HCT116 (cell line): Measurements from ENCODE around the gene SKA2. TPM values are rescaled to one million over a fixed set of nuclear protein-coding genes. Genes with fewer than 3 reads are reported as not detected.

Experiments used
- ATAC-seq: fragments of 200-7000 bp; cut with Tn5 transposase; 2 replicates; pipeline ENCODE4 v1.9.1; 2020; ENCODE audit warnings: mild to moderate bottlenecking, moderate library complexity
- BruUV-seq: library from RNA; stranded (reverse); fragments of 400-500 nt; replicated peaks from 2 replicates; lab custom pipeline; 2021; lab: Mats Ljungman, UMichigan
- CTCF ChIA-PET: fragments of 300-600 bp; sonication (Branson Sonifier 250); formaldehyde crosslinking; loops from one replicate; lab custom pipeline; 2021; ENCODE audit warnings: antibody characterized with exemption; lab: Charles Lee
- POLR2A ChIA-PET: fragments of 300-600, 350-600 bp; sonication (Branson Sonifier 250); formaldehyde crosslinking; loops from one replicate; lab custom pipeline; 2021; ENCODE audit warnings: antibody characterized with exemption; lab: Charles Lee
- RAD21 ChIA-PET, 2 experiments: fragments of 300-600 bp; sonication (Branson Sonifier 250); formaldehyde crosslinking; loops; one replicate each; lab custom pipeline; 2023; ENCODE audit warnings: low total read pairs in 2 of 2; ENCODE audit not compliant: uncharacterized antibody in 2 of 2, unreplicated experiment in 2 of 2, low non-redundant PET in 1 of 2; lab: Charles Lee
- DNase-seq: peaks from one replicate; pipeline ENCODE4 v3.0.0-alpha.2; 2010; ENCODE audit warnings: low read depth, low spot score
- H2AFZ ChIP-seq: fragments of 200-600 bp; shearing (Covaris generic), sonication (generic); 2 replicates; pipeline ENCODE4 v1.6.1; 2017; ENCODE audit warnings: low read depth, mixed run types, mixed read lengths, antibody characterized with exemption, low read length; ENCODE audit not compliant: poor library complexity, severe bottlenecking
- H3K27ac ChIP-seq: 2 replicates; pipeline ENCODE4 v1.5.1; 2012; ENCODE audit warnings: low read depth, low read length
- H3K27me3 ChIP-seq: fragments of 200-600 bp; sonication (generic); 2 replicates; pipeline ENCODE4 v1.6.1; 2016; ENCODE audit warnings: mixed run types, low read length, mixed read lengths; ENCODE audit not compliant: insufficient read depth
- H3K36me3 ChIP-seq, 2 experiments: fragments of 200-500 bp in 1 of 2; fragments of 200-600 bp in 1 of 2; sonication (Bioruptor generic) in 1 of 2; sonication (generic) in 1 of 2; 2 replicates each; pipeline versions ENCODE4 v1.5.1 to v1.6.1; 2014 to 2016; ENCODE audit warnings: low read length in 2 of 2, inconsistent platforms in 1 of 2, mixed read lengths in 1 of 2, mixed run types in 1 of 2; ENCODE audit not compliant: insufficient read depth in 2 of 2, control insufficient read depth in 1 of 2
- H3K4me1 ChIP-seq, 2 experiments: fragments of 200-600 bp in 1 of 2; sonication (generic) in 1 of 2; 2 replicates each; pipeline versions ENCODE4 v1.5.1 to v1.6.1; 2012 to 2017; ENCODE audit warnings: low read length in 2 of 2, inconsistent platforms in 1 of 2, mild to moderate bottlenecking in 1 of 2, mixed read lengths in 1 of 2, mixed run types in 1 of 2, moderate library complexity in 1 of 2; ENCODE audit not compliant: insufficient read depth in 2 of 2, control insufficient read depth in 1 of 2
- H3K4me2 ChIP-seq: fragments of 200-600 bp; sonication (generic); 2 replicates; pipeline ENCODE4 v1.6.1; 2017; ENCODE audit warnings: mixed run types, low read length, mixed read lengths
- H3K4me3 ChIP-seq, 2 experiments: fragments of 200-600 bp in 1 of 2; sonication (generic) in 1 of 2; replicated peaks in 1 of 2; 2 replicates each; pipeline ENCODE4 v1.5.1; 2011 to 2016; ENCODE audit warnings: low read length in 2 of 2, control low read depth in 1 of 2, low read depth in 1 of 2, mild to moderate bottlenecking in 1 of 2, mixed read lengths in 1 of 2, mixed run types in 1 of 2
- H3K79me2 ChIP-seq: fragments of 200-600 bp; sonication (generic); 2 replicates; pipeline ENCODE4 v1.6.1; 2017; ENCODE audit warnings: mild to moderate bottlenecking, mixed run types, low read length, moderate library complexity, mixed read lengths; ENCODE audit not compliant: insufficient read depth
- H3K9ac ChIP-seq: fragments of 200-600 bp; sonication (generic); 2 replicates; pipeline ENCODE4 v1.6.1; 2016; ENCODE audit warnings: low read length, mixed read lengths
- H3K9me2 ChIP-seq: fragments of 200-600 bp; sonication (generic), shearing (Covaris generic); 2 replicates; pipeline ENCODE4 v1.6.1; 2017; ENCODE audit warnings: mixed run types, mild to moderate bottlenecking, moderate library complexity; ENCODE audit not compliant: insufficient read depth
- H3K9me3 ChIP-seq, 2 experiments: fragments of 200-500 bp in 1 of 2; fragments of 200-600 bp in 1 of 2; sonication (Bioruptor generic) in 1 of 2; sonication (generic) in 1 of 2; 2 replicates each; pipeline ENCODE4 v1.6.1; 2014 to 2017; ENCODE audit warnings: low read length in 2 of 2, mixed read lengths in 2 of 2, inconsistent platforms in 1 of 2, low read depth in 1 of 2, mild to moderate bottlenecking in 1 of 2, mixed run types in 1 of 2, moderate library complexity in 1 of 2; ENCODE audit not compliant: control insufficient read depth in 1 of 2, insufficient read depth in 1 of 2
- H4K20me1 ChIP-seq: fragments of 200-600 bp; sonication (generic), shearing (Covaris generic); 2 replicates; pipeline ENCODE4 v1.6.1; 2017; ENCODE audit warnings: mixed run types, mild to moderate bottlenecking, moderate library complexity; ENCODE audit not compliant: insufficient read depth
- ATF3 ChIP-seq: IDR thresholded peaks from 2 replicates; pipeline ENCODE4 v1.6.1; 2012
- CEBPB ChIP-seq: IDR thresholded peaks from 2 replicates; pipeline ENCODE4 v1.6.1; 2012; ENCODE audit warnings: low read depth
- EGR1 ChIP-seq: IDR thresholded peaks from 2 replicates; pipeline ENCODE4 v1.6.1; 2012; ENCODE audit warnings: low read depth
- ELF1 ChIP-seq: IDR thresholded peaks from 2 replicates; pipeline ENCODE4 v1.6.1; 2012; ENCODE audit warnings: low read depth, borderline replicate concordance
- EZH2phosphoT487 ChIP-seq: fragments of 200-600 bp; IDR thresholded peaks from 2 replicates; pipeline ENCODE4 v1.6.1; 2018; ENCODE audit warnings: antibody characterized with exemption, borderline replicate concordance
- FOSL1 ChIP-seq: IDR thresholded peaks from 2 replicates; pipeline ENCODE4 v1.6.1; 2012; ENCODE audit warnings: low read depth
- MAX ChIP-seq: IDR thresholded peaks from 2 replicates; pipeline ENCODE4 v1.6.1; 2012
- POLR2A ChIP-seq: IDR thresholded peaks from 2 replicates; pipeline ENCODE4 v1.7.0; 2011; ENCODE audit warnings: borderline replicate concordance; ENCODE audit not compliant: insufficient read depth, insufficient read length; ENCODE audit errors: extremely low read depth
- POLR2AphosphoS5 ChIP-seq: IDR thresholded peaks from 2 replicates; pipeline ENCODE4 v1.6.1; 2011; ENCODE audit warnings: mild to moderate bottlenecking, low read depth, low read length, moderate library complexity
- REST ChIP-seq: IDR thresholded peaks from 2 replicates; pipeline ENCODE4 v1.6.1; 2012; ENCODE audit warnings: low read depth
- SRF ChIP-seq: IDR thresholded peaks from 2 replicates; pipeline ENCODE4 v1.6.1; 2012; ENCODE audit warnings: low read depth
- YY1 ChIP-seq: IDR thresholded peaks from 2 replicates; pipeline ENCODE4 v1.6.1; 2011; ENCODE audit warnings: low read length, low read depth, moderate library complexity, mild to moderate bottlenecking; ENCODE audit not compliant: insufficient replicate concordance; ENCODE audit errors: extremely low read depth
- ZBTB33 ChIP-seq: IDR thresholded peaks from 2 replicates; pipeline ENCODE4 v1.6.1; 2011; ENCODE audit warnings: mild to moderate bottlenecking, low read length, moderate library complexity; ENCODE audit not compliant: insufficient replicate concordance; ENCODE audit errors: extremely low read depth
- ZFX ChIP-seq: fragments of 450-650 bp; IDR thresholded peaks from 2 replicates; pipeline ENCODE4 v1.6.1; 2017
- ZNF274 ChIP-seq: fragments of 200-500 bp; sonication (Bioruptor generic); IDR thresholded peaks from 2 replicates; pipeline ENCODE4 v1.6.1; 2014; ENCODE audit warnings: mild to moderate bottlenecking, low read depth, low read length, inconsistent platforms
- intact Hi-C: fragments of 100-400 bp; cut with micrococcal nuclease; formaldehyde crosslinking; loops from 2 replicates; pipeline ENCODE4 v1.10.0; 2022
- total RNA-seq: library from RNA; stranded (reverse); gene quantifications from one replicate; pipeline ENCODE4 v1.2.1, GENCODE V29; 2021; ENCODE audit not compliant: unreplicated experiment

Gene SKA2
- total RNA-seq, 1 experiment from 2014 or later, result 72.8 TPM

- peaks cover 26% of the 10 kb centered on the region for H3K79me2 ChIP-seq
- no peak overlapping the region for H3K27ac ChIP-seq
- H3K4me1 ChIP-seq, result no peaks in the 10 kb centered on the region
- DNase-seq, result no peak
- no TSS peak for BruUV-seq
- no peak overlapping the region for H3K9ac ChIP-seq
- ATAC-seq, result peak; percentile 17; the same call in 1 of the 2 replicates
- H3K9me2 ChIP-seq, result no peaks in the 10 kb centered on the region
- no peaks in the 10 kb centered on the region for H3K9me3 ChIP-seq
- H3K4me3 ChIP-seq, result no peak overlapping the region
- ChIA-PET POLR2A (no interaction called here), RAD21 (no interaction called here), CTCF (no interaction called here)
- intact Hi-C loops, result no loop called here
- peaks cover 0 to 5% of the 10 kb centered on the region in 2 experiments for H3K36me3 ChIP-seq
- TF ChIP-seq ZFX (no peak), ZBTB33 (no peak), EZH2phosphoT487 (no peak)
- H3K27me3 ChIP-seq, result no peaks in the 10 kb centered on the region
- no peak overlapping the region for H2AFZ ChIP-seq
- no peak overlapping the region for H3K4me2 ChIP-seq
- no peaks in the 10 kb centered on the region for H4K20me1 ChIP-seq
Observed at GRCh38 chr17:59121901-59122480, 33.0 kb downstream of the SKA2 start.

- ChIA-PET POLR2A (interaction anchor here (0.7 kb wide), 1 partner anchor 50 kb away, joined by 3 read pairs; no protein-coding TSS in a partner anchor), CTCF (no interaction called here), RAD21 (no interaction called here)
- Histone ChIP-seq H3K4me3 (no peak overlapping the region), H3K79me2 (peaks cover 22% of the 10 kb centered on the region), H3K9me2 (no peaks in the 10 kb centered on the region), H3K9me3 (no peaks in the 10 kb centered on the region), H3K4me1 (no peaks in the 10 kb centered on the region), H3K27me3 (no peaks in the 10 kb centered on the region), H3K36me3 (peaks cover 4 to 9% of the 10 kb centered on the region in 2 experiments; a peak in 3 of 4 replicates), H3K27ac (no peak overlapping the region), H3K4me2 (no peak overlapping the region), H3K9ac (no peak overlapping the region), H2AFZ (no peak overlapping the region), H4K20me1 (no peaks in the 10 kb centered on the region)
- no peak for DNase-seq
- ATAC-seq, result no peak
- intact Hi-C loops, result no loop called here
- no TSS peak for BruUV-seq
- TF ChIP-seq REST (no peak), SRF (no peak), ZNF274 (no peak), EZH2phosphoT487 (no peak), ELF1 (no peak), EGR1 (no peak), POLR2AphosphoS5 (no peak), ZFX (no peak), FOSL1 (no peak), YY1 (no peak), ATF3 (no peak), POLR2A (no peak), MAX (no peak), CEBPB (no peak)
Observed at GRCh38 chr17:59115474-59115873, 39.5 kb downstream of the SKA2 start.
